HG03060 (cell line): ENCODE results near the gene SLC9A1.

Experiments
- ATAC-seq: cut with Tn5 transposase; IDR thresholded peaks from one replicate; pipeline ENCODE4 v1.9.1; 2021; ENCODE audit warnings: low read depth, moderate number of reproducible peaks; ENCODE audit not compliant: unreplicated experiment

SLC9A1 gene

GRCh38 chr1:27152004-27152828, 2.7 kb downstream of the SLC9A1 start:
- no peak for ATAC-seq

- ATAC-seq = no peak
Observed at GRCh38 chr1:27150641-27151040, 4.3 kb downstream of the SLC9A1 start.

GRCh38 chr1:27150183-27150582, 4.7 kb downstream of the SLC9A1 start:
- no peak for ATAC-seq

- ATAC-seq = no peak
Observed at GRCh38 chr1:27149762-27150113, 5.2 kb downstream of the SLC9A1 start.

- no peak for ATAC-seq
Observed at GRCh38 chr1:27149084-27149761, 5.7 kb downstream of the SLC9A1 start.

- ATAC-seq = no peak
Observed at GRCh38 chr1:27148591-27148990, 6.3 kb downstream of the SLC9A1 start.

- no peak for ATAC-seq
Observed at GRCh38 chr1:27147842-27148518, 6.9 kb downstream of the SLC9A1 start.

GRCh38 chr1:27145934-27146354, 9.0 kb downstream of the SLC9A1 start:
- no peak for ATAC-seq

GRCh38 chr1:27144920-27145661, 9.8 kb downstream of the SLC9A1 start:
- ATAC-seq = no peak

- ATAC-seq = no peak
Observed at GRCh38 chr1:27144049-27144748, 10.7 kb downstream of the SLC9A1 start.

GRCh38 chr1:27143401-27143800, 11.5 kb downstream of the SLC9A1 start:
- ATAC-seq = no peak

- ATAC-seq = no peak
Observed at GRCh38 chr1:27142464-27142863, 12.5 kb downstream of the SLC9A1 start.

- ATAC-seq = no peak
Observed at GRCh38 chr1:27141266-27142003, 13.5 kb downstream of the SLC9A1 start.

GRCh38 chr1:27139980-27140379, 14.9 kb downstream of the SLC9A1 start:
- no peak for ATAC-seq

GRCh38 chr1:27138927-27139326, 16.0 kb downstream of the SLC9A1 start:
- ATAC-seq = no peak

GRCh38 chr1:27138368-27138767, 16.6 kb downstream of the SLC9A1 start:
- ATAC-seq = no peak

GRCh38 chr1:27137544-27138075, 17.3 kb downstream of the SLC9A1 start:
- ATAC-seq = no peak

GRCh38 chr1:27136998-27137542, 17.9 kb downstream of the SLC9A1 start:
- no peak for ATAC-seq

- ATAC-seq = no peak
Observed at GRCh38 chr1:27136236-27136551, 18.7 kb downstream of the SLC9A1 start.
